GM13976 (cell line): ENCODE measurements around the gene WFDC12.
"Not testable (repeated sequence)": the region's sequence is repeated elsewhere in the genome, so short reads cannot be mapped to it uniquely, and the experiment has no call there.

Experiments
- DNase-seq: peaks from one replicate; pipeline ENCODE4 v3.0.0; 2012; ENCODE audit warnings: low spot score
- in situ Hi-C: fragments of 300-500 bp; cut with MboI; formaldehyde crosslinking; loops from one replicate; pipeline ENCODE4 v1.12.0; 2022; ENCODE audit warnings: low sequenced_read_pairs, mixed read lengths, inconsistent platforms; ENCODE audit not compliant: unreplicated experiment
- TF ChIP-seq, protein P1 (sequence below): IDR thresholded peaks from 2 replicates; pipeline ENCODE4 v1.5.1; 2012; ENCODE audit warnings: borderline replicate concordance, mild to moderate bottlenecking; ENCODE audit not compliant: insufficient read depth; ENCODE audit errors: extremely low read depth, missing control alignments, control extremely low read depth

Gene WFDC12

DNA sequence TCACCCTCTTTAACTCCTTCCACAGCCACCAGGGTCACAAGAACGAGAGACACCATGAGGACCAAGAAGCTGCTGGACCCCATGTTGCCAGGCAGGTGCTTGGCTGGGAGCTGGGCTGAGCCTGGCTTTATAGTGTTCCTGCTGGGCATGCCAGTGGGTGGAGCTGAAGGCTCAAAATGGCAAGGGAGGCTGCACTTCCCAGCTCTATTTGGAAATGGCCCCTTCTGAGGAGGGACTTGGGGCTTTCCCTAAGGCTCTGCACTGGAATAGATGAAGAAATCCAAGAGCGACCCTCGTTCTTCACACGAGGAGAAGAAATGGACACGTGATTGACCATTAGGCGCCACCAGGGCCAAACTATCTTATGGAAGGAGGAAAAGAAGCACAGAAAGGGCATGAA is at the start of gene WFDC12:
TSS of gene WFDC12 (minus strand) at position 101 of the 400 bp plus-strand sequence. CDS start at position 83, 18 bp downstream.
- in situ Hi-C loops, result no loop called here
- no peak for DNase-seq
- TF ChIP-seq, protein P1, sequence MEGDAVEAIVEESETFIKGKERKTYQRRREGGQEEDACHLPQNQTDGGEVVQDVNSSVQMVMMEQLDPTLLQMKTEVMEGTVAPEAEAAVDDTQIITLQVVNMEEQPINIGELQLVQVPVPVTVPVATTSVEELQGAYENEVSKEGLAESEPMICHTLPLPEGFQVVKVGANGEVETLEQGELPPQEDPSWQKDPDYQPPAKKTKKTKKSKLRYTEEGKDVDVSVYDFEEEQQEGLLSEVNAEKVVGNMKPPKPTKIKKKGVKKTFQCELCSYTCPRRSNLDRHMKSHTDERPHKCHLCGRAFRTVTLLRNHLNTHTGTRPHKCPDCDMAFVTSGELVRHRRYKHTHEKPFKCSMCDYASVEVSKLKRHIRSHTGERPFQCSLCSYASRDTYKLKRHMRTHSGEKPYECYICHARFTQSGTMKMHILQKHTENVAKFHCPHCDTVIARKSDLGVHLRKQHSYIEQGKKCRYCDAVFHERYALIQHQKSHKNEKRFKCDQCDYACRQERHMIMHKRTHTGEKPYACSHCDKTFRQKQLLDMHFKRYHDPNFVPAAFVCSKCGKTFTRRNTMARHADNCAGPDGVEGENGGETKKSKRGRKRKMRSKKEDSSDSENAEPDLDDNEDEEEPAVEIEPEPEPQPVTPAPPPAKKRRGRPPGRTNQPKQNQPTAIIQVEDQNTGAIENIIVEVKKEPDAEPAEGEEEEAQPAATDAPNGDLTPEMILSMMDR, result no peak

GRCh38 chr20:45173522-45173921 is 49.3 kb upstream of the WFDC12 start:
- DNase-seq, result no peak
- TF ChIP-seq, protein P1, result no peak
- in situ Hi-C loops, result no loop called here

- in situ Hi-C loops, result no loop called here
- TF ChIP-seq, protein P1, result no peak
- DNase-seq, result no peak
Observed at GRCh38 chr20:45164906-45165305, 40.6 kb upstream of the WFDC12 start.

- in situ Hi-C loops, result no loop called here
- TF ChIP-seq, protein P1, result no peak
- DNase-seq, result no peak
Observed at GRCh38 chr20:45163083-45163803, 39.0 kb upstream of the WFDC12 start.

GRCh38 chr20:45157962-45158361 is 33.7 kb upstream of the WFDC12 start:
- TF ChIP-seq, protein P1, result no peak
- in situ Hi-C loops, result no loop called here
- no peak for DNase-seq

- in situ Hi-C loops, result no loop called here
- no peak for DNase-seq
- TF ChIP-seq, protein P1, result no peak
Observed at GRCh38 chr20:45156713-45157112, 32.4 kb upstream of the WFDC12 start.

DNA sequence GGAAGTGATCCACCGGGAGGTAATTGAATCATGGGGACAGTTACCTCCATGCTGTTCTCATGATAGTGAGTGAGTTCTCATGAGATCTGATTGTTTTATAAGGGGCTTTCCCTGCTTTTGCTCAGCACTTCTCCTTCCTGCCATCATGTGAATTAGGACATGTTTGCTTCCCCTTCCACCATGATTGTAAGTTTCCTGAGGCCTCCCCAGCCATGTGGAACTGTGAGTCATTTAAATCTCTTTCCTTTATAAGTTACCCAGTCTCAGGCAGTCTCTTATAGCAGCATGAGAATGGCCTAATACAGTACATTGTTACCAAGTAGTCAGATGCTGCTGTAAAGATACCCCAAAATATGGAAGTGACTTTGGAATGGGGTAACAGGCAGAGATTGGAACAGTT is 30.5 kb upstream of the WFDC12 start:
- not testable (repeated sequence) for DNase-seq

More for the DNA sequence above, 30.5 kb upstream of the WFDC12 start:
- in situ Hi-C loops, result not testable (repeated sequence)
